GM10266 (cell line): Measurements from ENCODE around the gene RABGEF1.

Experiments used
- DNase-seq: peaks from one replicate; pipeline ENCODE4 v3.0.0; 2012; ENCODE audit errors: extremely low spot score
- CTCF ChIP-seq: IDR thresholded peaks from 2 replicates; pipeline ENCODE4 v1.5.1; 2012; ENCODE audit warnings: mild to moderate bottlenecking, low read depth; ENCODE audit not compliant: control insufficient read depth, insufficient read depth; ENCODE audit errors: missing control alignments

Gene RABGEF1

GRCh38 chr7:66728571-66728970 lies 12.0 kb upstream of the RABGEF1 start:
- no peak for DNase-seq
- no peak for TF ChIP-seq CTCF

- no peak for TF ChIP-seq CTCF
- DNase-seq: no peak
These were observed 11.3 kb upstream of the RABGEF1 start for GRCh38 chr7:66729274-66729673.

- DNase-seq: no peak
- no peak for TF ChIP-seq CTCF
These were observed 8.5 kb upstream of the RABGEF1 start for GRCh38 chr7:66731986-66732385.

- DNase-seq: peak; percentile 63
- no peak for TF ChIP-seq CTCF
These were observed 8.1 kb upstream of the RABGEF1 start for GRCh38 chr7:66732439-66732838.

GRCh38 chr7:66734006-66734405 lies 6.5 kb upstream of the RABGEF1 start:
- no peak for TF ChIP-seq CTCF
- no peak for DNase-seq

GRCh38 chr7:66735154-66735553 lies 5.4 kb upstream of the RABGEF1 start:
- TF ChIP-seq CTCF: no peak
- no peak for DNase-seq

- no peak for DNase-seq
- TF ChIP-seq CTCF: no peak
These were observed 4.7 kb upstream of the RABGEF1 start for GRCh38 chr7:66735850-66736249.
